ENCODE data around the gene MT1F. TPM values are rescaled to one million over a fixed set of nuclear protein-coding genes. Genes with fewer than 3 reads are reported as not detected.

Gene MT1F
- total and polyA plus RNA-seq, 9 of the 15 experiments (the other 6 are each of a cell fraction or from before 2014, with no cell fraction given), result 0.18 to 0.68 (median 0.29) TPM; not detected in 5

- TF ChIP-seq REST (IDR thresholded peaks at IDR 0.05; ENCODE audit: borderline replicate concordance), result peak; percentile 63; the same call in 1 of the 2 replicates
- TF ChIP-seq REST (CRISPR knock-in tag; IDR thresholded peaks at IDR 0.05; ENCODE audit: low read depth), result no peak
- TF ChIP-seq TCF3 (CRISPR knock-in tag; IDR thresholded peaks at IDR 0.05), result no peak
- TF ChIP-seq ZBTB8A (IDR thresholded peaks at IDR 0.05; ENCODE audit: partially characterized antibody), result no peak
- TF ChIP-seq PTBP1 (IDR thresholded peaks at IDR 0.05; ENCODE audit: low read depth, low read length), result no peak
- TF ChIP-seq TGIF2 (CRISPR knock-in tag; IDR thresholded peaks at IDR 0.05), result no peak
These were observed 16.2 kb downstream of the MT1F start (continued) for GRCh38 chr16:56673921-56674320.
